GM23338 (cell line): ENCODE results near the gene SLC6A7. TPM values are rescaled to one million over a fixed set of nuclear protein-coding genes. Genes with fewer than 3 reads are reported as not detected.

ENCODE experiments used
- ATAC-seq: fragments of 200-7000 bp; cut with Tn5 transposase; 3 replicates; pipeline ENCODE4 v1.9.1; 2020
- DNase-seq: peaks from one replicate; pipeline ENCODE4 v3.0.0-alpha.2; 2015; ENCODE audit warnings: low spot score
- H2AFZ ChIP-seq: fragments of 200-600 bp; sonication (generic); 2 replicates; pipeline ENCODE4 v1.8.0; 2016; ENCODE audit warnings: antibody characterized with exemption, mild to moderate bottlenecking, moderate library complexity
- H3F3A ChIP-seq: fragments of 200-600 bp; sonication (generic); replicated peaks from 2 replicates; pipeline ENCODE4 v1.8.0; 2017; ENCODE audit warnings: antibody characterized with exemption, mixed run types, low read depth
- H3K27ac ChIP-seq: fragments of 200-600 bp; sonication (generic); 2 replicates; pipeline ENCODE4 v1.6.1; 2016; ENCODE audit warnings: low read depth
- H3K27me3 ChIP-seq: fragments of 200-600 bp; sonication (generic); 2 replicates; pipeline ENCODE4 v1.8.0; 2016; ENCODE audit warnings: mild to moderate bottlenecking, mixed run types, moderate library complexity; ENCODE audit not compliant: insufficient read depth
- H3K36me3 ChIP-seq: fragments of 200-600 bp; sonication (generic); 2 replicates; pipeline ENCODE4 v1.8.0; 2016; ENCODE audit warnings: mild to moderate bottlenecking; ENCODE audit not compliant: insufficient read depth
- H3K4me1 ChIP-seq: fragments of 200-600 bp; sonication (generic); 2 replicates; pipeline ENCODE4 v1.8.0; 2016; ENCODE audit warnings: mild to moderate bottlenecking, moderate library complexity; ENCODE audit not compliant: insufficient read depth
- H3K4me2 ChIP-seq: fragments of 200-600 bp; sonication (generic); 2 replicates; pipeline ENCODE4 v1.7.1; 2017; ENCODE audit warnings: mixed run types
- H3K4me3 ChIP-seq: fragments of 200-600 bp; sonication (generic); 2 replicates; pipeline ENCODE4 v1.6.1; 2016; ENCODE audit warnings: mixed run types
- H3K79me2 ChIP-seq: fragments of 200-600 bp; sonication (generic); replicated peaks from 2 replicates; pipeline ENCODE4 v1.8.0; 2017; ENCODE audit warnings: mild to moderate bottlenecking; ENCODE audit not compliant: insufficient read depth
- H3K9me2 ChIP-seq: fragments of 200-600 bp; sonication (generic); 2 replicates; pipeline ENCODE4 v1.8.0; 2017; ENCODE audit not compliant: insufficient read depth
- H4K20me1 ChIP-seq: fragments of 200-600 bp; sonication (generic); replicated peaks from 2 replicates; pipeline ENCODE4 v1.8.0; 2017; ENCODE audit warnings: mild to moderate bottlenecking; ENCODE audit not compliant: insufficient read depth
- H3K27ac Mint-ChIP-seq: 2 replicates; pipeline ENCODE4 v1.8.0; 2020; ENCODE audit warnings: inconsistent platforms, mild to moderate bottlenecking, moderate library complexity, mixed read lengths
- H3K27me3 Mint-ChIP-seq: 3 replicates; pipeline ENCODE4 v1.8.0; 2022; ENCODE audit warnings: low read depth, mild to moderate bottlenecking, moderate library complexity, mixed read lengths, inconsistent platforms; ENCODE audit not compliant: insufficient read depth, poor library complexity
- H3K36me3 Mint-ChIP-seq: 3 replicates; pipeline ENCODE4 v1.8.0; 2021; ENCODE audit warnings: low read depth, mild to moderate bottlenecking, inconsistent platforms, moderate library complexity, mixed read lengths
- H3K4me1 Mint-ChIP-seq: 3 replicates; pipeline ENCODE4 v1.8.0; 2020; ENCODE audit warnings: mild to moderate bottlenecking, inconsistent platforms, mixed read lengths
- H3K4me3 Mint-ChIP-seq: 3 replicates; pipeline ENCODE4 v1.8.0; 2021; ENCODE audit warnings: moderate library complexity, mild to moderate bottlenecking, inconsistent platforms, mixed read lengths
- H3K9me3 Mint-ChIP-seq: 3 replicates; pipeline ENCODE4 v1.8.0; 2020; ENCODE audit warnings: moderate library complexity, mild to moderate bottlenecking, inconsistent platforms, mixed read lengths
- CREB1 ChIP-seq: fragments of 250-450 bp; sonication (Bioruptor Pico); IDR thresholded peaks from 2 replicates; pipeline ENCODE4 v1.5.0; 2020; ENCODE audit warnings: low read depth, mild to moderate bottlenecking, moderate library complexity
- EZH2 ChIP-seq: fragments of 200-600 bp; sonication (generic); IDR thresholded peaks from one replicate; pipeline ENCODE4 v1.8.0; 2017; ENCODE audit warnings: antibody characterized with exemption, mild to moderate bottlenecking, low read depth; ENCODE audit not compliant: unreplicated experiment
- JUNB ChIP-seq: IDR thresholded peaks from one replicate; pipeline ENCODE4 v1.6.1; 2016; ENCODE audit warnings: antibody characterized with exemption; ENCODE audit not compliant: unreplicated experiment
- NANOG ChIP-seq: IDR thresholded peaks from 2 replicates; pipeline ENCODE4 v1.6.1; 2016; ENCODE audit warnings: antibody characterized with exemption, borderline replicate concordance
- REST ChIP-seq: IDR thresholded peaks from one replicate; pipeline ENCODE4 v1.6.1; 2018; ENCODE audit warnings: antibody characterized with exemption; ENCODE audit not compliant: unreplicated experiment
- ZNF331 ChIP-seq: fragments of 250-450 bp; sonication (Bioruptor Pico); IDR thresholded peaks from 2 replicates; pipeline ENCODE4 v1.5.0; 2020; ENCODE audit warnings: low read depth, mild to moderate bottlenecking, moderate library complexity
- polyA plus RNA-seq: library from polyadenylated mRNA; unstranded; fragments of >200 nt; fragmentation: Nextera tagmentation; extraction: Ambion mirVana; gene quantifications from 2 replicates; pipeline ENCODE4 v1.2.1, GENCODE V29; 2016
- total RNA-seq: library from RNA; depleted of rRNA; stranded (reverse); fragments of >200 nt; shearing (Covaris generic); gene quantifications from 2 replicates; pipeline ENCODE4 v1.2.3, GENCODE V29; 2014
- TF ChIP-seq, protein P1 (sequence below), 2 experiments: fragments of 200-600 bp in 1 of 2; sonication (generic) in 1 of 2; conservative IDR thresholded peaks; 2 replicates each; pipeline versions ENCODE4 v1.5.1 to v1.6.1; 2016 to 2017; ENCODE audit warnings: antibody characterized with exemption in 2 of 2, low read depth in 2 of 2, mild to moderate bottlenecking in 2 of 2, moderate library complexity in 1 of 2

Gene SLC6A7
- total and polyA plus RNA-seq, 2 experiments from 2014 or later, result not detected

DNA sequence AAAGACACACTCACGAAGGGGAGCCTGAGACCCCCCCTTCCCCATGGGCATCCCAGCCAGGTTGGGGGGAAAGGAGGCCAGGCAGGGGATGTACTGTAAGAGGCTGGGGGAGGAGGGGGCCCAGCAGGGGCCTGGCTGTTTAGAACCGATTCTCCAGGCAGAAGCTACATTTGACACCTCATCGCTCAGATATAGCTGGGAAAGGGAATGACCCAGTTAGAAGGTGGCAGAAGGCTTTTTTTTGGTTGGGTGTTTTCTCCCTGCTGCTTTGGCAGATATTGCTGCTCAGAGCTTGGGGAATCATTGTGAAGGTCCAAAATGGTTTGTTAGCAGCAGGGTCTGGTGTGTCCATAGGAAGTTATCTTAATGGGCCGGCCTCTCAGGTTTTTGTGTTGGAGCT, 17.3 kb upstream of the SLC6A7 start (continued):
- TF ChIP-seq, protein P1, sequence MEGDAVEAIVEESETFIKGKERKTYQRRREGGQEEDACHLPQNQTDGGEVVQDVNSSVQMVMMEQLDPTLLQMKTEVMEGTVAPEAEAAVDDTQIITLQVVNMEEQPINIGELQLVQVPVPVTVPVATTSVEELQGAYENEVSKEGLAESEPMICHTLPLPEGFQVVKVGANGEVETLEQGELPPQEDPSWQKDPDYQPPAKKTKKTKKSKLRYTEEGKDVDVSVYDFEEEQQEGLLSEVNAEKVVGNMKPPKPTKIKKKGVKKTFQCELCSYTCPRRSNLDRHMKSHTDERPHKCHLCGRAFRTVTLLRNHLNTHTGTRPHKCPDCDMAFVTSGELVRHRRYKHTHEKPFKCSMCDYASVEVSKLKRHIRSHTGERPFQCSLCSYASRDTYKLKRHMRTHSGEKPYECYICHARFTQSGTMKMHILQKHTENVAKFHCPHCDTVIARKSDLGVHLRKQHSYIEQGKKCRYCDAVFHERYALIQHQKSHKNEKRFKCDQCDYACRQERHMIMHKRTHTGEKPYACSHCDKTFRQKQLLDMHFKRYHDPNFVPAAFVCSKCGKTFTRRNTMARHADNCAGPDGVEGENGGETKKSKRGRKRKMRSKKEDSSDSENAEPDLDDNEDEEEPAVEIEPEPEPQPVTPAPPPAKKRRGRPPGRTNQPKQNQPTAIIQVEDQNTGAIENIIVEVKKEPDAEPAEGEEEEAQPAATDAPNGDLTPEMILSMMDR (conservative IDR thresholded peaks at IDR 0.05; ENCODE audit: low read depth in 2 of 2), result no peak
- TF ChIP-seq NANOG (no peak), ZNF331 (CRISPR knock-in tag) (no peak), REST (no peak), CREB1 (CRISPR knock-in tag) (no peak), JUNB (no peak)

- Mint-ChIP-seq H3K4me3 (no peak overlapping the region), H3K9me3 (peaks cover 4% of the 10 kb centered on the region; the same call in 1 of the 3 replicates), H3K27me3 (peaks cover 47% of the 10 kb centered on the region), H3K27ac (no peak overlapping the region), H3K4me1 (peaks cover 7% of the 10 kb centered on the region; the same call in 2 of the 3 replicates), H3K36me3 (no peaks in the 10 kb centered on the region)
- H3K36me3 ChIP-seq, result no peaks in the 10 kb centered on the region
- no peaks in the 10 kb centered on the region for H3K9me2 ChIP-seq
- H3F3A ChIP-seq, result no peaks in the 10 kb centered on the region
- no peaks in the 10 kb centered on the region for H4K20me1 ChIP-seq
- no peak overlapping the region for H2AFZ ChIP-seq
- H3K4me3 ChIP-seq, result no peak overlapping the region
- peaks cover 31% of the 10 kb centered on the region for H3K27me3 ChIP-seq
- ATAC-seq (no peak), DNase-seq (no peak)
- H3K79me2 ChIP-seq, result no peaks in the 10 kb centered on the region
- H3K4me1 ChIP-seq, result no peaks in the 10 kb centered on the region
- H3K4me2 ChIP-seq, result no peak overlapping the region
- no peak overlapping the region for H3K27ac ChIP-seq
- TF ChIP-seq, protein P1 (conservative IDR thresholded peaks at IDR 0.05; ENCODE audit: low read depth in 2 of 2), result no peak
- TF ChIP-seq EZH2, result no peak
- TF ChIP-seq REST, result no peak
Observed at GRCh38 chr5:150173161-150173560, 16.7 kb upstream of the SLC6A7 start.
